HG03139 (cell line): ENCODE results near the gene SDK1.

ENCODE experiments used
- ATAC-seq: cut with Tn5 transposase; IDR thresholded peaks from one replicate; pipeline ENCODE4 v1.9.1; 2021; ENCODE audit not compliant: unreplicated experiment

Gene SDK1

DNA sequence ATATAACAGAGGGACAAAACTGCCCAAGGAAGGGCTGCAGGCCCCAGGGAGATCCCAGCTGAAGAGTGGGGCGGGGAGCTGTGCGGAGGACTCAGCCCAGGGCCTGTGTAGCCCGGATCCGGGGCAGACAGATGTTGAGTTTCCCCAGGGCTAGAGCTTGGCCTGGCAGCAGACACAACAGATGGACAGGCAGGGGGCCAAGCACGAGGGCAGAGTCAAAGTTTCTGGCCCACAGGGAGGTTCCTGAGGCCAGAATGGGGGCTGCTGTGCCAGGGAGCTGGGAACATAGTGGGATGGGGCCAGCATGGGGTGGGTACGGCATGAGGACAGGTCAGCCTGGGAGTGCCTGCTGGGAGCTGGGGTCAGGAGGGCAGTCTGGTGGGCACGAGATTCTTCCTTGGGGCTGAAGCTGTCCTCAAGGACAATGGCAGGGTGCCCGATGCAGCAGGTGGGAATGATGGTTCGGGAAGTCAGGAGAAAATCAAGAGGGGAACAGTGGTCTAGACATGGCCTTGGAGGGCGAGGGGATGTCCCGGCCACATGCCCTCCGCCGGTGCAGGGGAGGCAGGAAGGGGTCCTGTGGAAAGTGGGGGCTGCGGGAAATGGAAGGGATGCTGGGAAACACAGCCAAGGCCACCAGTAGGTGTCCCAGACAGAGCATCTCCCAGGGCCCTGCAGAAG lies 862.0 kb downstream of the SDK1 start:
- no peak for ATAC-seq

DNA sequence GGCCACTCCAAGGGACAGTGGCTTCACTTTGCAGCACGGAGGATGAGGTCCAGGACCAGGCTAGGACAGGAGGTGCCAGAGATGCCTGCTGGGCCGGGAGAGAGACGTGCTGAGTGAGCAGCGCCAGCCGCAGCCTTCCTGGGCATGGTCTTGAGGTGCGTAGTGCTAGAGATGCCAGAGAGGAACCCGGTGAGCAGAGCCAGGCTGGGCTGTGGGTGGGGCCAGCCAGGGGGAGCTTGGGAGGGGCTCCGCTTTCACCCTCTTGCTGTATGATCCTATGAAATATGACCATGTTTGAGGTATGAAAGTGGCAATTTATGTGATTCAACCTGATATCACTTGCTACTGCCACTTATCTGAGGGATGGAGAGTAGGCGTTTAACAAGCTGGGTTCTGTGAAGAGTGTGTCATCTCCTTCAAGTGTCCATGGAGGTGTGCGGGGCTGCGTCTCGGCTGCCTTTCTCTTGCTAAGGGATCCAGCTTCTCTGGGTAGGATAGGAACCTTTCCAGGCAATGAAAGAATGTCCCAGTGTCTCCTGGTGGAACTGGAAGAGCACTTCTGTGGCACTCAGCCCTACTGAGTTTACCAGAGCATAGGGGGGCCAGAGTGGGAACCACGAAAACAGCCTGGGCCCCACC lies 862.6 kb downstream of the SDK1 start:
- no peak for ATAC-seq

DNA sequence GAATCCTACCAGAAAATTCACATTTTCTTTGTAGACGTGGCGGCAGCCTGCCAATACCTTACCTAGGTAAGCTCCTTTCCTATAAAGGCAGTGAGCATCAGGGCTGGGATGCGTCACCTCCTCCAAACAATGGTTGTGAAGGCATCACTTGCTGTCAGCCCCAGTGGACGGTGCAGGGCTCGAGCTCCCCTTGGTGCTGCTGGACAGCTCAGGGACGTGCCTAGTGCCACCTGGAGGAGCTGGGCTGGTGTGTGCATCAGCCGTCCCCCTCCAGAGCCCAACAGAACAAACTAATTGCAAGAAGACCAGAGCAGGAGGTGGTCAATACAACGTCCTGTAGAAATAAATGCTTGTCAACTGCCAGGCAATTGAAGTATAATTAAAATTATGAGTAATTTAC lies 863.5 kb downstream of the SDK1 start:
- no peak for ATAC-seq

DNA sequence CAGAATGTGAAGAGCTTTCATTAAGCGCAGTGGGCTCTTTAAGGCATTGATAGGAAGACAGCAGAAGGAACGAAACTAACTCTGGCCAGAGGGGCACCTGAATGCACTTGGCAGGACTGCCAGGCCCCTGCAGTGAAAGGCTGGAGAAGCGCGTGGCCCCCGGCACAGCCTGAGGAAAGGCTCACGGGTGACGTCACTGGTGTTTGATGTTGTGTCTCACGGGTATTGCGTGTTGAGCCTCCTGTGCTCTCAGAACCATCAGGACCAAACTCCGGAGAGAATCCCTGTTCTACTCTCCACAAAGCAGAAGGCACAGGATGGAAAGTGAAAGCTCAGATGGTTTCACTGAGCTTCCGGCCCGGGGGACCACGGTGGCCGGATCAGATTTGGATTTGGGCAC lies 865.3 kb downstream of the SDK1 start:
- ATAC-seq = no peak

DNA sequence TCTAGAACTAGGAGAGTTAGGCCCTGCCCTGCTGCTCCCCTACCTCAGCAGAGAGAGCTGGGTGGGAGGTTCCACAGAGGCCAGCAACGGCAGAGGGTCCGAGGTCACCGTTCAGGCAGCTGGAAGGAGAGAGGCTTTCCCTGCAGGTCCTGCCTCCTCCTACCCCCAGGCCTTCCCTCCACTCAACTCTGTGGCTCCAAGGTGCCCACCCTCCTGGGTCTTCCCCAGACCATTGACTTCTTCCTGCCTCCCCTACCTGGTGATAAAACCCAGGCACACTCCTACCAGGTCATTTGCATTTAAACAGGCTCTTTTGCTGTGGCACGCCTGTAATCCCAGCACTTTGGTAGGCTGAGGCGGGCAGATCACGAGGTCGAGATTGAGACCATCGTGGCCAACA lies 865.8 kb downstream of the SDK1 start:
- no peak for ATAC-seq

DNA sequence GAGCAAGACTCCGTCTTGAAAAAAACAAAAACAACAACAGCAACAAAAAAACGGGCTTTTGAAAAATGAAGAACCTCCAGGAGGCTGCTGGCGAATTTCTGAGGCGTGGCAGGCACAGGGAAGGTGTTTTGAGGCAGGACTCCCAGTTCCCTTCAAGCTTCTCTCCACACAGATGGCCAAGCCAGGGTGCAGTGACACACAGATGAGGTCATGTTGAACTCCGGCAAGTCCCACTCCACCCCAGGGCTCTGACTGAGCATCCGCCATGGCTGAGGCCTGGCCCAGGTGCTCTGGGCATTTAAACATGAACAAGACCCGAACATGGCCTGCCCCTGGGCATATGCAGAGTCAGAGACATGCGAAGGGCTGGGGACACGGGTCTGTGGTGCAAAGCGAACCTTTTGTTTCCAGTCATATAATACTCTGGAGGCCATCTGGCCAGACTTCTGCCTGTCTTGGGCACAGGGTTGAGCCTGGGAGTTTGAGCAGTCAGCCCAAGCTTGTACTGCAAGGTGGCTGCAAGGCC lies 866.4 kb downstream of the SDK1 start:
- ATAC-seq = no peak

DNA sequence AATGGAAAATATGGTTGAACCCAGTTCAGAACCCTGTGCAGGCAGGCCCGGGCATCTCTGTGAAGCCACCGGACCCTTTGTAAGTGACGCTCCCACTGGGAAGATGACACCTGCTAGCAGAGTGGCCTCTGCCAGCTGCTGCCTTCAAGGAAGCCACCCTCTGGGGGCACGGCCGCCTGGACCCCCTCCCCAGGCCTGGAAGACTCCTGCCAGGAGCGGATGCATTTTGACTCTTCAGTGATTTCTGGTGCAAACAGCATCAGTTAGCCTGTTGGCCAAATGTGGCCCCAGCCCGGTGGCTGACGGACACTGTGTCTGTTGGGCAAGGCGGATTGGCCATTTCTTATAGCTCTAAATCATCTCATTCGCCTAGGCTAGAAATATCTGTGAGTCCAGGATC lies 867.0 kb downstream of the SDK1 start:
- ATAC-seq = no peak

DNA sequence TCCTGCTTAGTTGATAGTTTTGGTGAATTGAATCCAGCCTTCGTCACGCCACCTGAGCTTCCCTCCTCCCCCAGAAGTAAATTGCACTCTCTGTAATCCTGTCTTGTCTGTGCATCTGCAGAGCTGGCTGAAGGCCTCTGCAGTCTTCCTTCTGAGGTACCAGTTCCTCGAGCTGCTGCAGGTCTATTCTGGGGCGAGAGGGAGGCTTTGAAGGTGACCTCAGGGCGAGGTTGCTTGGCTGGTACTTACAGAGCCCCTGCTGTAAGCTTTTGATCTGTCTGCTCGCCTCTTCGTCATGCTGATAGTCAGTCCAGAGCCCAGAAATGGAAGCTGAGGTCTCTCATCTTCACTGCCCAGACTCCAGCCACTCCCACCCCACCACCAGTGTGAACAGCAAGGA lies 867.5 kb downstream of the SDK1 start:
- no peak for ATAC-seq

DNA sequence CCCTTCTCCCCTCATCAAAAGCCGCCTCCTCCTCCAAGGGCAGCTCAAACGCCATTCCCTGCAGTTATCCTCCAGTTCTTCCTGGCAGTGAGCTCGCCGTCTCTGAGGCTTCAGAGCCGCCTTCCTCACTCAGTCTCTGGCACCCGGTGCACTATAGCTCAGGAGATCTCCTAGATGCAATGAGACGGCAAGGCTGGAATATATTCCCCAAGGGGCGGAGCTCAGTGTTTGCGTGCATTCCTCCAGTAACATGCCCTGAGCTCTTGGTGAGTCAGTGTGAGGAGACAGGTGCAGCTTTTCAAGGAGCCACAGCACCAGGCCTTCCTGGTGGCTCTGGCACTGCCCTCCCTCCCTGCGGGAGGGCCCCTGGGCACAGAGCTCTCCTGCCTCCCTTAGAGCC lies 868.4 kb downstream of the SDK1 start:
- ATAC-seq = no peak

DNA sequence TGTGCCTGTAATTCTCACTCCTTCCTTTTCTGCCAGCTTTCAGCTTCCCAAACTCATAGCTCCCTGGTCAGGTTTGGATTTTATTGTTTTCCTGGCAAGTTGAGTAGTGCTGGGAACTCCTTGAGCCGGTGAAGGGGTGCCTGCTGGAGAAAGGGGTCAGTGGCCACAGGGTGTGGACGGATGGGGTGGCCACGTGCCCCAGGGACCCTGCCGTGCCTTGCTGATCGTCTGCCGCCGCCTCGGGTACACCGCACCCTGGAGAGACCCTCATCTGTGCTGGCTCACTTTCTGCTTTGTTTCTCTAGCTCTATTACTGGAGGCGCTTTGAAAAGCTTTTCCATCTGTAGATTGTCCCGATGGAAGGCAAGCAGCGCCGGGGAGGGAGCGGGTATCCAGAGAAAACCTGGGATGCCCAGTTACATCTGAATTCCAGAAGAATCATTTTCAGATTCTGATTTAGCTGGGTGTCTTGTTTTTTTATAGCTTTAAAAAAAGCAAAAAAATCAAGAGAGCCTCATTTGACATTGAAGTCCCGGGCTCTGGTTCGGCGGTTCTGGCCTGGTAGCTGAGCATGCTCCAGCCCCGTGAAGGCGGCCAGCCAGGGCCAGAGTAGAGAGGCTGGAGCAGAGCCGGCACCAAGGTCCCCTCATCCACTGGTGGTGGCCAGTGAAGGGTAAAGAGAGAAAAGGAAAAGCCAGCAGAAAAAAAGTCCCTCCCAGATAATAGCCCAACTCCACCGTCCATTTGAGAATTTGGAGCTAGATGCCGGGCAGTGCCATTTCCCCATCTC lies 870.1 kb downstream of the SDK1 start:
- no peak for ATAC-seq

DNA sequence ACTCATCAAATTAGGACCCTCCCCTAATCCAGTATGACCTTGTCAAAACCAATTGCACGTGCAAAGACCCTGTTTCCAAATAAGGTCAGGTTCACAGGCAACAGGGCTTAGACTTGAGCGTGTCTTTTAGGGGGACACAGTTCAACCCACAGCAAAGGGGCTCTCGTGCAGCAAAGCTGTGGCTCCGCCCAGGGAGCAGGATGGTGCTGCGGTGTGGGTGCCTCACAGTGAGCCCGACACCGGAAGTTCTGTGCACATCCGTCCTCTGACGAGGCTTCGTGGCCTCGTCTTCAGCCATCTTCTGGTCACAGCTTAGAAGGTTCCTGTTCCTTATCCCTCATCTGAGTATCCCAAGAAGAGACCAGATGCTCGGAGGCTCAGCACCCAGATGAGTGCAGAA lies 871.8 kb downstream of the SDK1 start:
- no peak for ATAC-seq

DNA sequence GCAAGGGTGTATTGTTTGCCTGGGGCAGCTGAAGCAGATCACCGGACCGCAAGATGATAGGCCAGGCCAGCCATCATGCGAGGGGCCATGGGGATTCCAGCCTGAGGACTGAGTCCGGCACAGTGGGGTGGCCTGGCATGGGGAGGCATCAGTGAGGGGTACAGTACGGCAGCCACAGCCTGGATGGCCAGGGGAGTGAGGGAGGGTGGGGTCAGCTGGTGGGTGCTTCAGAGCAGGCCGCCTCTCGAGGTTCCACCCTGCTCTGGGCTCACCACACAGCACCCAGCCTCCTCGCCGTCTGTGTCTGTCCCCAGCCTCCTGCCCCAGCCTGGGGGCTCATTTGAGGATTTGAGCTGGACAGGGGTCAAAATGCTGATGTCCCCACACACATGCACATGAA lies 872.6 kb downstream of the SDK1 start:
- no peak for ATAC-seq

DNA sequence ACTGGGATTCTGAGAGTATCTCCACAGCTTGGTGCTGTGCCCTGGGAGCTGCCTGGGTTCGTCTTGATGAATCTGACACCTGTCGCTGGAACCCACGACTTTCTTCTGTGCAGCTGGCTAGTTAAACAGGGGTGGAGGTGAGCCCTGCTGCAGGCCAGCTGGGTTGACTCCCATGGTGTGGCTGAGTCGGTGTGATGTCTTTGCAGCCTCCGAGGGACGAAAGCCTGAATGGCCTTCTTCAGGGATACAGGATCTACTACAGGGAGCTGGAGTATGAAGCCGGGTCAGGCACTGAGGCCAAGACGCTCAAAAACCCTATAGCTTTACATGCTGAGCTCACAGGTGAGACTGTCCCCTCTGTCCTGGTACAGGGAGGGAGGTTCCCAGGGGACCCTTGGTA lies 873.0 kb downstream of the SDK1 start:
- no peak for ATAC-seq

DNA sequence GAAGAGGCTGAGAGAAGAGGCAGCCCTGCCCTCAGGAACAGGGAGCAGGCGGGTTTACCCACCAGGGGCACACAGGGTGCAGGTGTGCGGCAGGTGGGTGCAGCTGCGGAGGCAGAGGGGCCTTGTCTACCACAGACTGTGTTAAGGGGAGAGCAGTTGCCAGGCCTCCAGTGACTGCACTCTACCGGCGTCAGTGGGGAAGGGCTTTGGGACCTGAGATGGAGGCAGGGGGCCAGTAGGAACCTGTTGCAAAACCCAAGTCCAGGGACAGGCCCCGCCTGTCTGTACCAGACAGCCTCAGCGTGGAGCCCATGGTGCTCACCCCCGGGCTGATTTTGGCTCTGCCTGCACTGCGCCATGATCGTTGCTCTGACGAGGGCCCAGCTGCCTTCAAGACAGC lies 873.4 kb downstream of the SDK1 start:
- no peak for ATAC-seq

DNA sequence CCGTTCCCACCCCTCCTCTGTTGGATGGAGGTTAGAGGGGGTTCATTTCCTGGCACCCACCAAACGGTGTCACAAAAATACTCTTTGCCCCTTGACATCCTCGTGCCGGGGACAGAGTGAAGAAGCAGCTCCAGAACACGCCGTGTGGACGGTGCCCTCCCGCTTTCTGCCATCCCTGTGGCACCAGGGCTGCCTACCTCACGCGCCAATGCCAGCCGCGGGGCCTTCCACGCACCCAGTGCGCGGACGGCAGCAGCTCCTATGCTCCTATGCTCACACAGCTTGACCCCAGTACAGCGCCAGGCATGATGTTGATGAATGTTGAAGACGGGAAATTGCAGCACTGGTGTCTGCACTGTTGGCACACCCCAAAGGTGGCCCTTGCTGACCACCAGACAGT lies 873.8 kb downstream of the SDK1 start:
- no peak for ATAC-seq

DNA sequence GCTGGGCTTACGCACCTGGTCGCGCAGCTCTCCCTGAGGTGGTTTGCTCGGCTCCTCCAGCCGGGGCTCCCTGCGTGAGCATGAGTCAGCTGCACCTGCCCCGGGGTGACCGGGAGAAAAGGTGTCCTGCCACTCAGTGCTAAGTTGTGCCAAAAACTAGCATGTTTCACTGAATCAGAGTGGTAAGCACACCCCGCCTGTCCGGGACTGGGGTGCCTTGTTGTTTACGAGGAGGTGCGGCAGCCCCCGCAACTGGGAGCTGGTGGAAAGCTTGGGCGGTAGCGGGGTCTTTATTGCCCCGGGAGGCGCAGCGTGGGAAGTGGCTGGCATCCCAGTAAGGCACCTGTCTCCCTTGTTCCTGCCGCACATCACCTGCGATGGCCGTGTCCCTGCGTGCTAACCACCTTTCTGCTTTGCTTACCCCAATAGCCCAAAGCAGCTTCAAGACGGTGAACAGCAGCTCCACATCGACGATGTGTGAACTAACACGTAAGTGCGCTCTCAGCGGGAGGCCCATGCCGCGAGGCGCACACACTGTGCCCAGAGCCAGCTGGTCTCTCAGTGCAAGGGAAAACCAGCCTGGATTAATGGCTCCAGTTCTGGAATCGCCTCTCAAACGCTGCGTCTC lies 874.4 kb downstream of the SDK1 start:
- no peak for ATAC-seq

DNA sequence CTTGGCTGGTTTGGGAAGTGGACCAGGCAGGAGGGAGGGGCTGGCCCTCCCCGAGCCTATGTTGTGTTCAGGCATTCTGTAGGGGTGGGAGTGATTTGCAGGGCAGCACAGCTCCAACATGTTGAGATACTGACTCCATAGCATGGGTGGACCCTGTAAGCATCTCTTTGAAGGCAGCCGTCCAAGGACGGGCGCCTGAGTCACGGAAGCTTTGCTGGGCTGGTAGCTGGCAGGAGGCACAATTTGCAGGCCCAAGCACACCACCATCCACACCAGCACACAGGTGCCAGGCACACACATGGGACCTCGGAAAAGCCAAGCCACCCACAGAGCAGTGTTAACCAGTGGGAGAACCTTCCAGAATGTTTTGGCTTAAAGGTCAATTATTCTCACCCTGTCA lies 875.9 kb downstream of the SDK1 start:
- ATAC-seq = no peak

DNA sequence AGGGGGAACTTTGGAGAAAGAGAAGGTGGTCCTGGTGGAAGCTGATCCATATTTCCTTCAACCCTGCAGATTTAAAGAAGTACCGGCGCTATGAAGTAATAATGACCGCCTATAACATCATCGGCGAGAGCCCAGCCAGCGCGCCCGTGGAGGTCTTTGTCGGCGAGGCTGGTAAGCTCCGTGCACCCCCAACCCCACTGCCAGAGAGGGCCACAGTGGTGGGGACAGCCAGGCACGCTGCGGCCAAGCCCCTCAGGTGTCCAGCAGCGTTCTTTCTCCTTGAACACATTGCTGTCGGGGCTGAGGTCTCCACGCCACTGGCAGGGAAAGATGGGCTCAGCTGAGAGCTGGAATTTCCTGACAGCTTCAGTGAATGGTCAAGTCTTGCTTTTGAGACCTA lies 877.4 kb downstream of the SDK1 start:
- no peak for ATAC-seq

DNA sequence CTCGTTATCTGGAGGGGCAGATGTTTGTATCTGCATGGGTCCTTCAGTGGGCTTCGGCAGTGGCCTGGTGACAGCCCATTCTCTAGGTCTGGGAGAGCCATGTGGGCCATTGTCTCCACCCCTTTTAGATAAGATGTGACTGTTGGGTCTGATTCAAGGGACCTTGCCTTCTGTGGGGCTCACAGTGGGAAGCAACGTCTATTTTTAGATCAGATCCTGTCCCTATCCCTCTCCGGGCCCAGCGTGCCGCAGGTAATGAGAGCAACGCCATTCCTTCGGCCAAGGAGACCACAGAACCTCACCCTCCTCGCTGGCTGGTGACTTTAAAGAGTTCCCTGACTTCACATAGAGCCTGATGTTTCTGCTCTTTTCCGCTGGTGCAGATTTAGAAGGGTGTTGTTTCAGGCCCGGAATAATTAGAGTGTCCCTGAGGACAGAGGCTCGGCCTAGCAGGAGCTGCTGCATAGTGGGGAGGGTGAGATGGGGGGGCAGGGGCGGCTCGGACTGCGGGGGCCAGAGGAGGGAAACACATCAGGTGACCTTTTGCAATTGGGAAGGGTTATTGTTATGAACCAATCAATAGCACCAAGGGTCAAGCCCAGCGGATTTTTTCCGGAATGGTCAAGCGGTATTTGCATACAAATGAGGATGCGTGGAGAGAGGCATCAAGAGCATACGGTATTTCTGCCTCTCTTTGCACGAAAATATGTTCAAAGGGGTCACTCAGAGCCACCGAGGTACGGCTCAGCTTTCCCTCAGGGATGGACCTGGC lies 878.0 kb downstream of the SDK1 start:
- no peak for ATAC-seq

DNA sequence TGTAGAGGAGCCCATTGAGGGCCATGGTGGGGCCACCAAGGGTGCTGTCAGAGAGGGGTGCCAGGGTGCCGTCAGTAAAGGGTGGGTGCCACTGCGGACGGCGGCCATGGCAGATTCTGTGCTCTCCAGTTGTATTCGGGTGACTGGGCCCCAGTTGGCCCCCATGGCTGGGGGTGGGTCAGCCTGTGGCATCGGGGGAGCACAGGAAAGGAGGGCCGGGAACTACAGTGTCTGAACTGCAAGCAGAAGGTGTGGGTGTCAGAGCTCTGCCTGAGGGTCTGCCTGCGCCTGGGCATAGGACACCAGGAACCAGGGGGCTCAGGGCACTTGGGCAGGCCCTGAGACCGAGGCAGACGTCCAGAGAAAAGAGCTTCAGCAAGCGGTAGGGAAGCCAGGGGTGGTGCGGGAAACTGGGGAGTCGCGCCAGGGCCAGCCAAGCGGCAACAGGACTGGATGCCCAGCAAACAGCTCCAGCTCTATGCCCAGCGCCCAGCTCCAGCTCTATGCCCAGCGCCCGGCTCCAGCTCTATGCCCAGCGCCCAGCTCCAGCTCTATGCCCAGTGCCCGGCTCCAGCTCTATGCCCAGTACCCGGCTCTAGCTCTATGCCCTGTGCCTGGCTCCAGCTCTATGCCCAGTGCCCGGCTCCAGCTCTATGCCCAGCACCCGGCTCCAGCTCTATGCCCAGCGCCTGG lies 878.8 kb downstream of the SDK1 start:
- ATAC-seq = no peak
